HepG2 (cell line): ENCODE measurements around the gene IGF2. TPM values are rescaled to one million over a fixed set of nuclear protein-coding genes. Genes with fewer than 3 reads are reported as not detected.

ENCODE experiments used
- CHD4 ChIP-seq: fragments of 200-600 bp; sonication (generic); IDR thresholded peaks from 2 replicates; pipeline ENCODE4 v1.7.0; 2017; ENCODE audit warnings: mild to moderate bottlenecking, low read length, borderline replicate concordance
- FOXC1 ChIP-seq: sonication (generic); formaldehyde crosslinking; IDR thresholded peaks from 2 replicates; pipeline ENCODE4 v1.8.0; 2022; ENCODE audit warnings: mild to moderate bottlenecking, missing genetic modification reagents, borderline replicate concordance
- FOXO4 ChIP-seq: sonication (generic); formaldehyde crosslinking; conservative IDR thresholded peaks from 2 replicates; pipeline ENCODE4 v1.8.1; 2023; ENCODE audit warnings: missing genetic modification reagents
- IRX3 ChIP-seq: sonication (generic); formaldehyde crosslinking; IDR thresholded peaks from 2 replicates; pipeline ENCODE4 v1.8.1; 2023; ENCODE audit warnings: mild to moderate bottlenecking, low read depth, missing genetic modification reagents, borderline replicate concordance
- ZMYM2 ChIP-seq: sonication (generic); formaldehyde crosslinking; IDR thresholded peaks from 2 replicates; pipeline ENCODE4 v1.8.0; 2022; ENCODE audit warnings: mild to moderate bottlenecking, missing genetic modification reagents
- ZNF121 ChIP-seq: sonication (generic); formaldehyde crosslinking; IDR thresholded peaks from 2 replicates; pipeline ENCODE4 v1.5.0; 2020; ENCODE audit warnings: mild to moderate bottlenecking, missing genetic modification reagents
- ZNF33A ChIP-seq: sonication (generic); formaldehyde crosslinking; IDR thresholded peaks from 2 replicates; pipeline ENCODE4 v1.5.1; 2020; ENCODE audit warnings: missing genetic modification reagents, mild to moderate bottlenecking, moderate library complexity, borderline replicate concordance
- ZNF883 ChIP-seq: sonication (generic); formaldehyde crosslinking; IDR thresholded peaks from 2 replicates; pipeline ENCODE4 v1.5.1; 2020; ENCODE audit warnings: mild to moderate bottlenecking, missing genetic modification reagents; ENCODE audit errors: not compliant biosample characterization
- polyA plus RNA-seq, 8 experiments: library from polyadenylated mRNA; depleted of rRNA in 3 of 8; stranded (reverse) in 7 of 8; unstranded in 1 of 8; fragments of >200 nt; fragmentation: Illumina TruSeq in 4 of 8; extraction: Trizol in 4 of 8; gene quantifications; 2 replicates each; pipeline versions ENCODE4 v1.2.1 to v1.2.3, GENCODE V29; 2011 to 2016; ENCODE audit warnings: low read depth in 4 of 8, missing spikeins in 1 of 8, mixed read lengths in 1 of 8; ENCODE audit not compliant: insufficient read depth in 1 of 8
- total RNA-seq, 5 experiments: library from RNA; depleted of rRNA; stranded (reverse); fragments of >200 nt; fragmentation: Illumina TruSeq; extraction: Trizol; gene quantifications; 2 replicates each; pipeline ENCODE4 v1.2.3, GENCODE V29; 2016; ENCODE audit warnings: low read depth in 1 of 5
- TF ChIP-seq, protein P1 (sequence below): IDR thresholded peaks from 2 replicates; pipeline ENCODE4 v1.6.1; 2018; ENCODE audit warnings: missing genetic modification reagents, mild to moderate bottlenecking, missing compliant biosample characterization
- TF ChIP-seq, protein P2 (sequence below): sonication (generic); formaldehyde crosslinking; IDR thresholded peaks from 2 replicates; pipeline ENCODE4 v1.4.0; 2020; ENCODE audit warnings: missing genetic modification reagents, borderline replicate concordance
- TF ChIP-seq, protein P3 (sequence below): sonication (generic); formaldehyde crosslinking; IDR thresholded peaks from 2 replicates; pipeline ENCODE4 v1.4.0; 2020; ENCODE audit warnings: missing genetic modification reagents, borderline replicate concordance
- TF ChIP-seq, protein P4 (sequence below): sonication (generic); formaldehyde crosslinking; IDR thresholded peaks from 2 replicates; pipeline ENCODE4 v1.8.1; 2023; ENCODE audit warnings: missing genetic modification reagents, mild to moderate bottlenecking, borderline replicate concordance
- TF ChIP-seq, protein P5 (sequence below): sonication (generic); formaldehyde crosslinking; IDR thresholded peaks from 2 replicates; pipeline ENCODE4 v1.4.0; 2020; ENCODE audit warnings: missing genetic modification reagents

IGF2 gene
- total and polyA plus RNA-seq, 2 of the 13 experiments (the other 11 are each of a cell fraction or from before 2014, with no cell fraction given) = 79.1 to 254 TPM

- TF ChIP-seq, protein P1, sequence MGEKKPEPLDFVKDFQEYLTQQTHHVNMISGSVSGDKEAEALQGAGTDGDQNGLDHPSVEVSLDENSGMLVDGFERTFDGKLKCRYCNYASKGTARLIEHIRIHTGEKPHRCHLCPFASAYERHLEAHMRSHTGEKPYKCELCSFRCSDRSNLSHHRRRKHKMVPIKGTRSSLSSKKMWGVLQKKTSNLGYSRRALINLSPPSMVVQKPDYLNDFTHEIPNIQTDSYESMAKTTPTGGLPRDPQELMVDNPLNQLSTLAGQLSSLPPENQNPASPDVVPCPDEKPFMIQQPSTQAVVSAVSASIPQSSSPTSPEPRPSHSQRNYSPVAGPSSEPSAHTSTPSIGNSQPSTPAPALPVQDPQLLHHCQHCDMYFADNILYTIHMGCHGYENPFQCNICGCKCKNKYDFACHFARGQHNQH (CRISPR knock-in tag) = peak; percentile 15; the same call in 1 of the 2 replicates
- TF ChIP-seq, protein P2, sequence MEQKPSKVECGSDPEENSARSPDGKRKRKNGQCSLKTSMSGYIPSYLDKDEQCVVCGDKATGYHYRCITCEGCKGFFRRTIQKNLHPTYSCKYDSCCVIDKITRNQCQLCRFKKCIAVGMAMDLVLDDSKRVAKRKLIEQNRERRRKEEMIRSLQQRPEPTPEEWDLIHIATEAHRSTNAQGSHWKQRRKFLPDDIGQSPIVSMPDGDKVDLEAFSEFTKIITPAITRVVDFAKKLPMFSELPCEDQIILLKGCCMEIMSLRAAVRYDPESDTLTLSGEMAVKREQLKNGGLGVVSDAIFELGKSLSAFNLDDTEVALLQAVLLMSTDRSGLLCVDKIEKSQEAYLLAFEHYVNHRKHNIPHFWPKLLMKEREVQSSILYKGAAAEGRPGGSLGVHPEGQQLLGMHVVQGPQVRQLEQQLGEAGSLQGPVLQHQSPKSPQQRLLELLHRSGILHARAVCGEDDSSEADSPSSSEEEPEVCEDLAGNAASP = no peak
- TF ChIP-seq ZNF883 (CRISPR knock-in tag) (no peak), FOXC1 (CRISPR knock-in tag) (0 out of 2 replicates have a peak, but pooled peaks have one; percentile 26), FOXO4 (CRISPR knock-in tag) (0 out of 2 replicates have a peak, but pooled peaks have one; percentile 26), IRX3 (peak; percentile 84; the same call in 1 of the 2 replicates), ZNF33A (no peak), ZNF121 (CRISPR knock-in tag) (no peak), ZMYM2 (CRISPR knock-in tag) (no peak), CHD4 (no peak)
- TF ChIP-seq, protein P3, sequence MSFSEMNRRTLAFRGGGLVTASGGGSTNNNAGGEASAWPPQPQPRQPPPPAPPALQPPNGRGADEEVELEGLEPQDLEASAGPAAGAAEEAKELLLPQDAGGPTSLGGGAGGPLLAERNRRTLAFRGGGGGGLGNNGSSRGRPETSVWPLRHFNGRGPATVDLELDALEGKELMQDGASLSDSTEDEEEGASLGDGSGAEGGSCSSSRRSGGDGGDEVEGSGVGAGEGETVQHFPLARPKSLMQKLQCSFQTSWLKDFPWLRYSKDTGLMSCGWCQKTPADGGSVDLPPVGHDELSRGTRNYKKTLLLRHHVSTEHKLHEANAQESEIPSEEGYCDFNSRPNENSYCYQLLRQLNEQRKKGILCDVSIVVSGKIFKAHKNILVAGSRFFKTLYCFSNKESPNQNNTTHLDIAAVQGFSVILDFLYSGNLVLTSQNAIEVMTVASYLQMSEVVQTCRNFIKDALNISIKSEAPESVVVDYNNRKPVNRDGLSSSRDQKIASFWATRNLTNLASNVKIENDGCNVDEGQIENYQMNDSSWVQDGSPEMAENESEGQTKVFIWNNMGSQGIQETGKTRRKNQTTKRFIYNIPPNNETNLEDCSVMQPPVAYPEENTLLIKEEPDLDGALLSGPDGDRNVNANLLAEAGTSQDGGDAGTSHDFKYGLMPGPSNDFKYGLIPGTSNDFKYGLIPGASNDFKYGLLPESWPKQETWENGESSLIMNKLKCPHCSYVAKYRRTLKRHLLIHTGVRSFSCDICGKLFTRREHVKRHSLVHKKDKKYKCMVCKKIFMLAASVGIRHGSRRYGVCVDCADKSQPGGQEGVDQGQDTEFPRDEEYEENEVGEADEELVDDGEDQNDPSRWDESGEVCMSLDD (CRISPR knock-in tag) = peak; percentile 52; the same call in 1 of the 2 replicates
- TF ChIP-seq, protein P4, sequence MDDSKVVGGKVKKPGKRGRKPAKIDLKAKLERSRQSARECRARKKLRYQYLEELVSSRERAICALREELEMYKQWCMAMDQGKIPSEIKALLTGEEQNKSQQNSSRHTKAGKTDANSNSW (CRISPR knock-in tag) = no peak
- TF ChIP-seq, protein P5, sequence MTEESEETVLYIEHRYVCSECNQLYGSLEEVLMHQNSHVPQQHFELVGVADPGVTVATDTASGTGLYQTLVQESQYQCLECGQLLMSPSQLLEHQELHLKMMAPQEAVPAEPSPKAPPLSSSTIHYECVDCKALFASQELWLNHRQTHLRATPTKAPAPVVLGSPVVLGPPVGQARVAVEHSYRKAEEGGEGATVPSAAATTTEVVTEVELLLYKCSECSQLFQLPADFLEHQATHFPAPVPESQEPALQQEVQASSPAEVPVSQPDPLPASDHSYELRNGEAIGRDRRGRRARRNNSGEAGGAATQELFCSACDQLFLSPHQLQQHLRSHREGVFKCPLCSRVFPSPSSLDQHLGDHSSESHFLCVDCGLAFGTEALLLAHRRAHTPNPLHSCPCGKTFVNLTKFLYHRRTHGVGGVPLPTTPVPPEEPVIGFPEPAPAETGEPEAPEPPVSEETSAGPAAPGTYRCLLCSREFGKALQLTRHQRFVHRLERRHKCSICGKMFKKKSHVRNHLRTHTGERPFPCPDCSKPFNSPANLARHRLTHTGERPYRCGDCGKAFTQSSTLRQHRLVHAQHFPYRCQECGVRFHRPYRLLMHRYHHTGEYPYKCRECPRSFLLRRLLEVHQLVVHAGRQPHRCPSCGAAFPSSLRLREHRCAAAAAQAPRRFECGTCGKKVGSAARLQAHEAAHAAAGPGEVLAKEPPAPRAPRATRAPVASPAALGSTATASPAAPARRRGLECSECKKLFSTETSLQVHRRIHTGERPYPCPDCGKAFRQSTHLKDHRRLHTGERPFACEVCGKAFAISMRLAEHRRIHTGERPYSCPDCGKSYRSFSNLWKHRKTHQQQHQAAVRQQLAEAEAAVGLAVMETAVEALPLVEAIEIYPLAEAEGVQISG (CRISPR knock-in tag) = 0 out of 2 replicates have a peak, but pooled peaks have one; percentile 36
- TF ChIP-seq, all 625 proteins: peak for 103
These were observed 1.8 kb downstream of the IGF2 start (continued) for GRCh38 chr11:2137202-2138067.
